ENCODE measurements around the gene TCN2. TPM values are rescaled to one million over a fixed set of nuclear protein-coding genes. Genes with fewer than 3 reads are reported as not detected.

The TCN2 gene
- total and polyA plus RNA-seq, 9 of the 15 experiments (the other 6 are each of a cell fraction or from before 2014, with no cell fraction given), result 0.88 to 5.4 (median 1.7) TPM

- TF ChIP-seq MGA (IDR thresholded peaks at IDR 0.05), result no peak
- TF ChIP-seq RAD21 (CRISPR knock-in tag; conservative IDR thresholded peaks at IDR 0.05 in 1 of 2, IDR thresholded peaks at IDR 0.05 in 1 of 2), result no peak
- no peak for TF ChIP-seq SIN3B (IDR thresholded peaks at IDR 0.05; ENCODE audit: low read depth)
- no peak for TF ChIP-seq NCOA2 (IDR thresholded peaks at IDR 0.05; ENCODE audit: partially characterized antibody in 2 of 2)
- no peak for TF ChIP-seq ZNF655 (CRISPR knock-in tag; IDR thresholded peaks at IDR 0.05)
- no peak for TF ChIP-seq RBM39 (optimal IDR thresholded peaks at IDR 0.05; ENCODE audit: low read depth, low read length)
These were observed 20.5 kb downstream of the TCN2 start (continued) for GRCh38 chr22:30627471-30627870.

Measured in K562 (cell line).